Activated naive CD4-positive, alpha-beta T cell treated with anti-CD3 and anti-CD28 coated beads, Interleukin-2, amount 10 ng/mL, durations not matched to agents 7 days and 5 days (primary cell): ENCODE results near the gene DDX21.
"Not testable (repeated sequence)": the region's sequence is repeated elsewhere in the genome, so short reads cannot be mapped to it uniquely, and the experiment has no call there.

Experiments
- CTCF ChIA-PET: fragments of 350-600 bp; sonication (Branson Sonifier 250); formaldehyde crosslinking; loops from one replicate; lab custom pipeline; 2021; ENCODE audit warnings: antibody characterized with exemption; lab: Charles Lee
- DNase-seq: peaks from one replicate; pipeline ENCODE4 v3.0.0-alpha.2; 2020
- H3K27ac Mint-ChIP-seq: one replicate; pipeline ENCODE4 v1.8.0; 2021; ENCODE audit warnings: mild to moderate bottlenecking, moderate library complexity, mixed read lengths
- H3K27me3 Mint-ChIP-seq: one replicate; pipeline ENCODE4 v1.8.0; 2021; ENCODE audit warnings: mild to moderate bottlenecking, mixed read lengths
- H3K36me3 Mint-ChIP-seq: one replicate; pipeline ENCODE4 v1.8.0; 2021; ENCODE audit warnings: mixed read lengths
- H3K4me1 Mint-ChIP-seq: one replicate; pipeline ENCODE4 v1.8.0; 2021; ENCODE audit warnings: mixed read lengths
- H3K4me3 Mint-ChIP-seq: one replicate; pipeline ENCODE4 v1.8.0; 2021; ENCODE audit warnings: mild to moderate bottlenecking, moderate library complexity, mixed read lengths
- H3K9me3 Mint-ChIP-seq: one replicate; pipeline ENCODE4 v1.8.0; 2021; ENCODE audit warnings: mixed read lengths

Gene DDX21

DNA sequence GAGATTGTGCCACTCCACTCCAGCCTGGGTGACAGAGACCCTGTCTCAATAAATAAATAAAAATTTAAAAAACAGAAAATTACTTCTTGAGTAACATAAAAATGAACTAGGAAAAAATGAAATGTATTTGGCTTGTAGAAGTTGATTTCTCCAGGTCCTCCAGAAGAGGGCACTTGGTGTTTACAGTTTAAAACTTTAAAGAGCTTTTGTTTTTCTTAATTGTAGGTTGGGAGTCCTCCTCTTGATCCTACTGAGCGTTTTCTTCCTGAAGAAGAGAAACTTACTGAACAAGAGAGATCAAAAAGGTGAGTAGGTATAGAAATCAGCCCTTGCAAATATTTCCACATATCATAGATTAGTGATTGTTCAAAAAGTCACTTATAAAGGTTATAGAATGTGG lies 48.9 kb downstream of the DDX21 start:
- no peak overlapping the region for H3K27ac Mint-ChIP-seq
- no peaks in the 10 kb centered on the region for H3K27me3 Mint-ChIP-seq
- DNase-seq = no peak
- no peaks in the 10 kb centered on the region for H3K9me3 Mint-ChIP-seq
- H3K4me1 Mint-ChIP-seq = peaks cover 4% of the 10 kb centered on the region
- no peak overlapping the region for H3K4me3 Mint-ChIP-seq
- CTCF ChIA-PET = interaction anchor here (0.6 to 7.8 kb wide), 18 partner anchors 11 to 385 kb away, joined by 3 to 142 read pairs (median 4); no protein-coding TSS in a partner anchor
- H3K36me3 Mint-ChIP-seq = peaks cover 8% of the 10 kb centered on the region

DNA sequence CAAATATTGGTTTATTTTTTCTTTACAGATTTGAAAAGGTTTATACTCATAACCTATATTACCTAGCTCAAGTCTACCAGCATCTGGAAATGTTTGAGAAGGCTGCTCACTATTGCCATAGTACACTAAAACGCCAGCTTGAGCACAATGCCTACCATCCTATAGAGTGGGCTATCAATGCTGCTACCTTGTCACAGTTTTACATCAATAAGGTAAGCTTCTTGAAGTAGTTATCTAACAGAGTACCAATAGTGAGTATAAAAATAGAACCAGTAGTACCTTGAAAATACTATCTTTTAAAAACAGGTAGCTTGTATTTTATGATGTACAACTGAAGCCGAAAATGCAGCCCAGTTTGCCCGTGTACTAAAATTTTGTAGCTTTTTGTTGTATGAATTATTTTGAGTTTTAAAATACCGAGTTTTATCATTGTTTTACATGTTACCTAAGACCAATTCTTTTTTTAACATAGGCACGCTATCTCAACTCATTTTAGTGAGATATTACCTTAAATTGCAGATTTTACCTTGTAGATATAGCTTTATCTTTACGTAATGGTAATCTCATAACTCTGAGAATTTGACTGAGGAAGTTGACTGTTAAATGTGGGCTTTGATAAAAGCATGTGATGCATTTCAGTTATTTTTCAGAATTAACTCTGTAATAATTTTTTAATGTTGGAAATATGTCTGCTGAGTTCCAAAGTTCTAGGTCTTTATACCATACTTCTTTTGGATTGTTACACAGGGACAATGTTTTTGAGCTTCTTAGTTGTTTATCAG lies 49.9 kb downstream of the DDX21 start:
- Mint-ChIP-seq H3K36me3 (peaks cover 8% of the 10 kb centered on the region), H3K27ac (no peak overlapping the region), H3K27me3 (no peaks in the 10 kb centered on the region), H3K4me1 (peaks cover 2% of the 10 kb centered on the region), H3K4me3 (no peak overlapping the region), H3K9me3 (no peaks in the 10 kb centered on the region)
- CTCF ChIA-PET = interaction anchor here (0.6 to 7.8 kb wide), 19 partner anchors 10 to 384 kb away, joined by 3 to 142 read pairs (median 4); partner anchors contain the start of gene SRGN
- DNase-seq = no peak

DNA sequence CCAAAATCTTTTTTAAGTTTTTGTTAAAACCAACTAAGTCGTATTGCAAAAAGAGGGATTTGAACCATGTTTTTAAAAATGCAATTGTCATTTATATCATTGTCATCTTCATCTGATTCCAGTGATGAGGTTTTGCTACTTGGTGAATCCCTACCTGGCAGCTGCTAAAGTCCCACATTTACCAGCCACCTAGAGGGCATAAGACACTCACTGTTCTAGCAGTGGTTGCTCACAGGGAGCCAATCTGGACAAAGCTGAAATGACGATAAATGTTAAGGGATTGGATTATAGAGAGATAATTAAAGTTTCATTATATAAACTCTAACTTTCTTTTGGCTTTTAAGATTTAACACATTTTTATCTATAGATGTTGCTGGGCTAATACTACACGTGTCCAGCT lies 51.3 kb downstream of the DDX21 start:
- Mint-ChIP-seq H3K36me3 (peaks cover 9% of the 10 kb centered on the region), H3K9me3 (no peaks in the 10 kb centered on the region), H3K4me3 (no peak overlapping the region), H3K27ac (no peak overlapping the region), H3K27me3 (no peaks in the 10 kb centered on the region), H3K4me1 (peaks cover 2% of the 10 kb centered on the region)
- no peak for DNase-seq
- CTCF ChIA-PET = interaction anchor here (0.7 to 7.8 kb wide), 4 partner anchors 24 to 324 kb away, joined by 3 to 142 read pairs (median 12); no protein-coding TSS in a partner anchor

DNA sequence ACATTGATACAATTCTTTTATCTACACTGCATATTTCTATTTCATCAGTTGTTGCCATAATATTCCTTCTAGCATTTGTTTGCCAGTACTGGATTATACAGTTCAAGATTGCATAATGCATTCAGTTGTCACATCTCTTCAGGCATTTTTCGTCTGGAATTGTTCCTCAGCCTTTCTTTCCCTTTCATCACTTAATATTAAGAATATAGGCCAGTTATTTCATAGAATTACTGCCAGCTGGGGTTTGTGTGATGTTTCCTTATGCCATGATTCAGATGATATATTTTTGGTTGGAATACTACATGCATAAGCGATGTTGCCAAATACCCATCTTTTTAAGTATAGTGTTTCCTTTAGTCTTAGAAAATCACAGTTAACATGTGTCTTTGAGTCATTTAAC lies 53.4 kb downstream of the DDX21 start:
- H3K4me1 Mint-ChIP-seq = peaks cover 5% of the 10 kb centered on the region
- H3K36me3 Mint-ChIP-seq = peaks cover 23% of the 10 kb centered on the region
- H3K4me3 Mint-ChIP-seq = no peak overlapping the region
- CTCF ChIA-PET = interaction anchor here (0.8 to 7.8 kb wide), 3 partner anchors 84 to 125 kb away, joined by 5 to 142 read pairs (median 5); no protein-coding TSS in a partner anchor
- H3K27ac Mint-ChIP-seq = no peak overlapping the region
- no peak for DNase-seq
- H3K9me3 Mint-ChIP-seq = no peaks in the 10 kb centered on the region
- H3K27me3 Mint-ChIP-seq = no peaks in the 10 kb centered on the region

DNA sequence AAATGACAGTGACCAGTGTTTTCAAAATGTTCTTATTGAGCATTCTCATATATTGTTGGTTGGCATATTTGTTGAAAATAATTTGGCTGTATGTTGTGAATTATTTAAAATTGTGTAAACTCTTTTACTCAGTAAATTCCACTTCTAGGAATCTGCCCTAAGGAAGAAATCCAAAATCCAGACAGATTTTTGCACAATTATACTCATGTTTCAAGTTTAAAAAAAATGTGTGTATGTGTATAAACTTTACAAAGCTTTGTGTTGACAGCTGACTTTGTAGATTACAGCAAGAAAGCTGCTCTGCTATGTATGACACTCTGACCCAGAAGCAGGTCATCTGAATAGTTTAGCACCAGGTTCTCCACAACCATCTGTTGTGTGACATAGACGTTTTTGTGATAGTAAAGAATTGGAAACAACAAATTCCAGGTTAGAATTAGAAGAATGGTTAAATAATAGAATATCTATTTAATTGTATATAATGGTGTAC lies 54.2 kb downstream of the DDX21 start:
- no peak for DNase-seq
- Mint-ChIP-seq H3K9me3 (no peaks in the 10 kb centered on the region), H3K27me3 (no peaks in the 10 kb centered on the region), H3K4me1 (peaks cover 3% of the 10 kb centered on the region), H3K27ac (no peak overlapping the region), H3K4me3 (no peak overlapping the region), H3K36me3 (peaks cover 23% of the 10 kb centered on the region)
- CTCF ChIA-PET = interaction anchor here (1.1 to 7.8 kb wide), 2 partner anchors 84 to 102 kb away, joined by 3 to 142 read pairs; no protein-coding TSS in a partner anchor

DNA sequence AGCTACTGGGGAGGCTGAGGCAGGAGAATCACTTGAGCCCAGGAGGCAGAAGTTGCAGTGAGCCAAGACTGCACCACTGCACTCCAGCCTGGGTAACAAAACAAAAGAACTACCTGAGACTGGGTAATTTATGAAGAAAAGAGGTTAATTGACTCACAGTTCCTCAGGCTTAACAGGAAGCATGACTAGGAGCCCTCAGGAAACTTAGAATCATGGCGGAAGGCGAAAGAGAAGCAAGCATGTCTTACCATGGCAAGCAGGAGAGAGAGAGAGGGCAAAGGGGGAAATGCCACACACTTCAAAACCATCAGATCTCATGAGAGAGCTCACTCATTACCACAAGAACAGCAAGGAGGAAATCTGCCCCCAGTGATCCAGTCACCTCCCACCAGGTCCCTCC lies 56.8 kb downstream of the DDX21 start:
- H3K4me1 Mint-ChIP-seq, H3K4me3 Mint-ChIP-seq, H3K9me3 Mint-ChIP-seq, H3K27me3 Mint-ChIP-seq, H3K27ac Mint-ChIP-seq, DNase-seq: not testable (repeated sequence)
- H3K36me3 Mint-ChIP-seq = peaks cover 32% of the 10 kb centered on the region
- CTCF ChIA-PET = interaction anchor here (0.9 kb wide), 1 partner anchor 80 kb away, joined by 3 read pairs; no protein-coding TSS in a partner anchor

DNA sequence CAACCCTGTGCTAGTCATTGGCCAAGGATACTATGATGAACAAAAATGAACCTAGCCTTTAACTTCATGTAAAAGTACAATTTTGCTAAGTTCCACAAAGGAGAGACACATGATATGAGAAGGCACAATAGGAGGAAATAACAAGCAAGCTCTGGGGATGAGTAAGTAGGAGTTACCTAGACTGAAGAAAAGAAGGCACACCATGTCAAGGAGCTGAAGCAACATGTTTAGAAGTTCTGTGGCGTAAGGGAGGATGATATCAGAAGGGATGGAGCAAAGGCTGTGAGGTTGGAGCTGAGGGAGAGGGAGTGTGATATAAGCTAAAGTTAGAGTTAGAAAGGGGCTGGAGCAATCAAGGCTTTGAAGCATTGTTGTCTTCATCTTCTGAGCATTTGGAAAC lies 58.2 kb downstream of the DDX21 start:
- DNase-seq = no peak
- H3K9me3 Mint-ChIP-seq = no peaks in the 10 kb centered on the region
- CTCF ChIA-PET = interaction anchor here (2.2 kb wide), 1 partner anchor 9 kb away, joined by 10 read pairs; no protein-coding TSS in a partner anchor
- H3K27ac Mint-ChIP-seq = no peak overlapping the region
- H3K4me3 Mint-ChIP-seq = no peak overlapping the region
- H3K4me1 Mint-ChIP-seq = peaks cover 3% of the 10 kb centered on the region
- H3K36me3 Mint-ChIP-seq = peaks cover 27% of the 10 kb centered on the region
- no peaks in the 10 kb centered on the region for H3K27me3 Mint-ChIP-seq

DNA sequence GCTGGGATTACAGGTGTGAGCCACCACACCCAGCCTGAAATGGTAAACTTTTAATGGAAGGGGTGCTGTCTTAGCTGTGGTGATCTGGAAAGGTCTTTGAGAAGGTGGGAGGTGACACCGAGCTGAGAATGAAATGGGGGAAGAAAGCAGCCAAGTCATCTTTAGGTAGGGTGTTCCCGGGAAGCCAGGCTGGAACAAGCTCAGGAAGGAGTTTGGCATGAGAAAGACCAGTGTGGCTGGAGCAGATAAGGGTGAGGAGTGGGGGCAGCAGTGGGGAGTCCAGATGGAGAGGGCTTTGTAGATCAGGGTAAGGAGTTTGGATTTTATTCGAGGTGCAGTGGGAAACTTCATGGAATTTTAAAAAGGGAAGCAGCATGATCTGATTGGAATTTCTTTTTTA lies 62.6 kb downstream of the DDX21 start:
- no peaks in the 10 kb centered on the region for H3K27me3 Mint-ChIP-seq
- no peak overlapping the region for H3K4me3 Mint-ChIP-seq
- H3K27ac Mint-ChIP-seq = no peak overlapping the region
- H3K9me3 Mint-ChIP-seq = no peaks in the 10 kb centered on the region
- H3K4me1 Mint-ChIP-seq = no peaks in the 10 kb centered on the region
- H3K36me3 Mint-ChIP-seq = peaks cover 12% of the 10 kb centered on the region
- DNase-seq = no peak
- CTCF ChIA-PET = interaction anchor here (1.9 kb wide), 1 partner anchor 74 kb away, joined by 5 read pairs; no protein-coding TSS in a partner anchor

DNA sequence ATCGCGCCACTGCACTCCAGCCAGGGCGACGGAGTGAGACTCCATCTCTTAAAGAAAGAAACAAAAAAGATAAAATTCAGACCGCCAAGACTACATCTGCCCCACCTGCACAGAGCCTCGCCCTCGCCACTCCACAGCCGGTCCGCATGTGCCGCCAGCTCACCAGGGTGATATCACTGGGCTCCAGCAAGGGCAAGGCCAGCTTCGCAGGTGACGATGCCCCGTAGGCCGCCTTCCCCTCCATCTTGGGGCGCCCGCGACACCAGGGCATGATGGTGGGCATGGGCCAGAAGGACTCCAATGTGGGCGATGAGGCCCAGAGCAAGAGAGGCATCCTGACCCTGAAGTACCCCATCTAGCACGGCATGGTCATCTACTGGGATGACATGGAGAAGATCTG lies 66.6 kb downstream of the DDX21 start:
- no peak overlapping the region for H3K27ac Mint-ChIP-seq
- H3K4me1 Mint-ChIP-seq = peaks cover 4% of the 10 kb centered on the region
- no peak for DNase-seq
- H3K27me3 Mint-ChIP-seq = no peaks in the 10 kb centered on the region
- no peaks in the 10 kb centered on the region for H3K9me3 Mint-ChIP-seq
- no peak overlapping the region for H3K4me3 Mint-ChIP-seq
- CTCF ChIA-PET = no interaction called here
- H3K36me3 Mint-ChIP-seq = no peaks in the 10 kb centered on the region

DNA sequence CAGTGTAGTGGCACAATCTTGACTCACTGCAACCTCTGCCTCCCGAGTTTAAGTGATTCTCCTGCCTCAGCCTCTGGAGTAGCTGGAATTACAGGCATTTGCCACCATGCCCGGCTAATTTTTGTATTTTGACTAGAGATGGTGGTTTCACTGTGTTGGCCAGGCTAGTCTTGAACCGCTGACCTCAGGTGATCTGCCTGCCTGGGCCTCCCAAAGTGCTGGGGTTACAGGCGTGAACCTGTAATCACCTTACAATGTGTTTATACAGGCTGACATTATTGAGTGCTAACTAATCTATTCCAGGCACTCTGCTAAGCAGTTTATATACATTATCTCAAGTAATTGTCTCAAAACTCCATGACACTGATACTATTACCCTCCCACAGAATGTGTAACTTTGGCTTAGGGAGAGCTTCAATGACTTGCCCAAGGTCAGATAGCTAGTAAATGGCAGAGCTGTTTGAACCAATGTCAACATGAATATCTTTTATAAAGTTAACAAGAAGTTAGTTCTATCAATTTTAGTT lies 69.5 kb downstream of the DDX21 start:
- no peak overlapping the region for H3K4me3 Mint-ChIP-seq
- no peak overlapping the region for H3K27ac Mint-ChIP-seq
- H3K4me1 Mint-ChIP-seq = peaks cover 8% of the 10 kb centered on the region
- DNase-seq = no peak
- H3K9me3 Mint-ChIP-seq = no peaks in the 10 kb centered on the region
- no peaks in the 10 kb centered on the region for H3K27me3 Mint-ChIP-seq
- CTCF ChIA-PET = interaction anchor here (0.7 to 1.1 kb wide), 2 partner anchors 19 to 21 kb away, joined by 3 to 5 read pairs; no protein-coding TSS in a partner anchor
- H3K36me3 Mint-ChIP-seq = no peaks in the 10 kb centered on the region

DNA sequence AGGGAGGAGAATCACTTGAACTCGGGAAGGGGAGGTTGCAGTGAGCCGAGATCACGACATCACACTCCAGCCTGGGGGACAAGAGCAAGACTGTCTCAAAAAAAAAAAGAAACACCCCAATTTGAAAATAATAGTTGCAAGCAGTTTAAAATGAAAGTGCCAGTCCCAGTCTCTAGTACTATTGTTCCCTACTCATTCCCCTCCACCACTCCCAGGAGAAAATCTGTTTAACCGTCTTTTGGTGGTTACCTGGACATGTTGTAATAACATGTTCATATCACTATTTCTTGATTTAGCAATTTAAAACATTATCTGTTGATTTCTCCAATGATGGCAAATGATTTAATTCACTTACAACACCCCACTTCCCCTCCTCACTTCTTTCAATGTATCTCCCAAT lies 77.3 kb downstream of the DDX21 start:
- CTCF ChIA-PET = no interaction called here
- no peak overlapping the region for H3K4me3 Mint-ChIP-seq

More for the DNA sequence above, 77.3 kb downstream of the DDX21 start:
- peaks cover 6% of the 10 kb centered on the region for H3K27me3 Mint-ChIP-seq
- H3K36me3 Mint-ChIP-seq = no peaks in the 10 kb centered on the region
- no peak overlapping the region for H3K27ac Mint-ChIP-seq
- no peaks in the 10 kb centered on the region for H3K4me1 Mint-ChIP-seq
- H3K9me3 Mint-ChIP-seq = no peaks in the 10 kb centered on the region
- no peak for DNase-seq
